ENCODE results near the gene EFL1. TPM values are rescaled to one million over a fixed set of nuclear protein-coding genes. Genes with fewer than 3 reads are reported as not detected.
"Not testable (repeated sequence)": the region's sequence is repeated elsewhere in the genome, so short reads cannot be mapped to it uniquely, and the experiment has no call there.

The EFL1 gene
- total RNA-seq, 2 donors from 2014 or later = 11.2 to 33.0 TPM

DNA sequence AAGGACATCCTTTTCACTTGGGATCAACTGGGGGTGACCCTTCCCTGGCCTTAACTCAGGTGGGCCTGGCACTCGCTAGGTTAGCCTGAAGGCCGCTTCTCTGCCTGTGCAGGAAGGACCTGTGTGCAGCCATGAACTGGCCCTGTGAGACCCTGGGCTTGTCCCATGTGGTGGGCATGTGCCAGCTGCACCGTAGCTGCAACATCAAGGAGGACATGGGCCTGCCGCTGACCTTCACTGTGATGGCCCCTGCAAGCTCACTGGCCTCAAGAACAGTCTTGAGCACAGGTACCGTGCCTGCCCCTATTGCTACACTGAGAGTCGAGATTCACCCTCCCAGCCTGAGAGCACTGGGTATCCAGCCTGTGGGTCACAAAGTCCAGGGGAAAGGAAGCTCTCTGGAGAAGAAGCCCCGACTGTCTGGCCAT, 43.1 kb upstream of the EFL1 start:
- H3K27ac ChIP-seq = no peak overlapping the region
- DNase-seq (no peak), ATAC-seq (no peak)
- 77 to 93% methylated on average over 3 to 6 of the region's 7 CpGs for WGBS, 2 donors
- no peak for TF ChIP-seq POLR2A (IDR thresholded peaks at IDR 0.05)
- TF ChIP-seq, protein P1, sequence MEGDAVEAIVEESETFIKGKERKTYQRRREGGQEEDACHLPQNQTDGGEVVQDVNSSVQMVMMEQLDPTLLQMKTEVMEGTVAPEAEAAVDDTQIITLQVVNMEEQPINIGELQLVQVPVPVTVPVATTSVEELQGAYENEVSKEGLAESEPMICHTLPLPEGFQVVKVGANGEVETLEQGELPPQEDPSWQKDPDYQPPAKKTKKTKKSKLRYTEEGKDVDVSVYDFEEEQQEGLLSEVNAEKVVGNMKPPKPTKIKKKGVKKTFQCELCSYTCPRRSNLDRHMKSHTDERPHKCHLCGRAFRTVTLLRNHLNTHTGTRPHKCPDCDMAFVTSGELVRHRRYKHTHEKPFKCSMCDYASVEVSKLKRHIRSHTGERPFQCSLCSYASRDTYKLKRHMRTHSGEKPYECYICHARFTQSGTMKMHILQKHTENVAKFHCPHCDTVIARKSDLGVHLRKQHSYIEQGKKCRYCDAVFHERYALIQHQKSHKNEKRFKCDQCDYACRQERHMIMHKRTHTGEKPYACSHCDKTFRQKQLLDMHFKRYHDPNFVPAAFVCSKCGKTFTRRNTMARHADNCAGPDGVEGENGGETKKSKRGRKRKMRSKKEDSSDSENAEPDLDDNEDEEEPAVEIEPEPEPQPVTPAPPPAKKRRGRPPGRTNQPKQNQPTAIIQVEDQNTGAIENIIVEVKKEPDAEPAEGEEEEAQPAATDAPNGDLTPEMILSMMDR (IDR thresholded peaks at IDR 0.05) = no peak
- H3K4me3 ChIP-seq = no peak overlapping the region
- no peaks in the 10 kb centered on the region for H3K9me3 ChIP-seq
- intact Hi-C loops (cut with DNase I) = no loop called here
- no peaks in the 10 kb centered on the region for H3K4me1 ChIP-seq
- H3K36me3 ChIP-seq (replicated peaks in 1 of 2; ENCODE audit: insufficient read depth in 1 of 2, low read depth in 2 of 2) = no peaks in the 10 kb centered on the region
- H3K27me3 ChIP-seq = no peaks in the 10 kb centered on the region

GRCh38 chr15:82304778-82305090, 42.2 kb upstream of the EFL1 start:
- TF ChIP-seq POLR2A (IDR thresholded peaks at IDR 0.05) = no peak
- TF ChIP-seq, protein P1 (IDR thresholded peaks at IDR 0.05) = no peak
- Histone ChIP-seq H3K36me3 (replicated peaks in 1 of 2; ENCODE audit: insufficient read depth in 1 of 2, low read depth in 2 of 2) (no peaks in the 10 kb centered on the region), H3K27ac (no peak overlapping the region), H3K27me3 (no peaks in the 10 kb centered on the region), H3K9me3 (no peaks in the 10 kb centered on the region), H3K4me3 (no peak overlapping the region), H3K4me1 (no peaks in the 10 kb centered on the region)
- intact Hi-C loops (cut with DNase I) = no loop called here
- ATAC-seq (no peak), DNase-seq (no peak)
- WGBS, 2 donors = 72 to 85% methylated on average over 3 to 4 of the region's 4 CpGs

DNA sequence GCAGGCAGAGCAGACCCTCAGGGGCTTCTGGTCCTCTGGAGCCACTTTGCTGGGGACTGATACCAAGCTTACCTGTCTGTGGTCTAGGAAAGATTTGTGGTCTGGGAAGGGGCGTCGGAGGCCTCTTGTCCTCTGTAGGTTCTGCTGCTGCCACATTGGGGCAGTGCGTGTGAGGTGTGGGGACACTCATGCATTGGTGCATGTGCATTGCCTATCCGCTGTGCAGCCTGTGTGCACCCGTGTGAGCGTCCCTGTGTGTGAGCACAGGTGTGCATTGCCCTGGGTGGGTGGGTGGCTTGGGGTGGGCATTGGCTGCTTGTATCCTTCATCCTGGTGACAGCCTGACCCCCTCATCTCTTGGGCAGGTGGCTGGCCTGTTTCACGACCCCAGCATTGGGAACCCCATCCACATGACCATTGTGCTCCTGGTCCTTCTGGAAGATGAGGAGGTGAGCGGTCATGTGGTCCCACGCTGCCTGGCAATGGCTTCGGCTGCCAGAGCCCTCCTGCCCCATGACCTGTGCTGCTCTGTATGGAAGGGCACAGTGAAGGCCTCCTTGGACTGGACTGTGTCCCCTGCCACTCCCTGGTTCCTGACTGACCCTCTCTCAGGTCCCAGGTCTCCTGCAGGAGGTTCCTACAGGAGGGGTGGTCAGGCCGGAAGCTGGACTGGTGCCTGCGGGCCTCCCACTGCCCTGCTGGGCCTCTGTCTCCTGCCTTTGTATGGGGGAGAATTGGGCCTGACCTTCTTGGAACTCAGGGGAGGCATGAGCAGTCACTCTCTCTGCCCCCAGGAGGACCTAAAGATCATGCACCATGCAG, 41.6 kb upstream of the EFL1 start:
- no peak overlapping the region for H3K4me3 ChIP-seq
- DNase-seq = no peak

DNA sequence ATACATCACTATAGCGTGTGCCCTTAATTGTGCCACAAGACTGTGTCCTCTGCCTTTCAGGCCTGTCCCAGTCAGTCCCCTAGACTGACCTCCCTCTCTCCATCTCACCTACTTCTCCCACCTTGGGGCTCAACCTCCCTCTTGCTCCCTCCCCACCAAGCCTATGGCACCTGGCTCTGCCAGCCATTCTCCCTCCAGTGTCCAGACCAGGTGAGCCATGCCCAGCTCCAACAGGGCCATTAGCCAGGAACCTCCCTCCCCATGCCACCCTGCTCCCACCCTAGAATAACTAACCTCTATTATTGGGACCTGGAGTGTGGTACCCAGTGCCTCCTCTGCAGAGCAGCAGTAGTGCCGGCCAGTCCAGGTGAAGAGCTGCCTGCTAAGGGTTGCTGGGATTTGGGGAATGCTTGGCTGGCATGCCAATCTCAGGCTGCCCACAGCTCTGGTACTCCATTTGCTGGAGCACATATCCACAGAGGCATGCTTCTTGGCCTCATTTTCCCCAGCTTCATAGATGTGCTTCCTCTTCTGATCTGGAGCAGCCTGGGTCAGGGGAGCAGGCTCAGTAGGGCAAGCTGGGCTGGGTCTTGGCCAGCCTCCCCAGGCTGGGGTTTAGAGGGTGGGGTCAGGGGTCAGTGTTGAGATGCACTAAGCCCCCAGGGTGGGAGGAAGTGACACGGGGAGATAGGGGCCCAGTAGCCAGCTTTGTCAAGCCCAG, 38.9 kb upstream of the EFL1 start:
- Histone ChIP-seq H3K4me1 (no peaks in the 10 kb centered on the region), H3K9me3 (no peaks in the 10 kb centered on the region), H3K27me3 (no peaks in the 10 kb centered on the region), H3K27ac (no peak overlapping the region), H3K36me3 (replicated peaks in 1 of 2; ENCODE audit: insufficient read depth in 1 of 2, low read depth in 2 of 2) (no peaks in the 10 kb centered on the region), H3K4me3 (no peak overlapping the region)
- DNase-seq (no peak), ATAC-seq (no peak)
- 49 to 77% methylated on average over 2 to 3 of the region's 3 CpGs for WGBS, 2 donors
- intact Hi-C loops (cut with DNase I) = no loop called here
- TF ChIP-seq, protein P1 (IDR thresholded peaks at IDR 0.05) = no peak
- no peak for TF ChIP-seq POLR2A (IDR thresholded peaks at IDR 0.05)

More for the DNA sequence above, 41.6 kb upstream of the EFL1 start:
- no peaks in the 10 kb centered on the region for H3K36me3 ChIP-seq (replicated peaks in 1 of 2; ENCODE audit: insufficient read depth in 1 of 2, low read depth in 2 of 2)
- ATAC-seq = no peak
- no peaks in the 10 kb centered on the region for H3K9me3 ChIP-seq
- H3K27ac ChIP-seq = no peak overlapping the region
- TF ChIP-seq POLR2A (IDR thresholded peaks at IDR 0.05) = no peak
- no peaks in the 10 kb centered on the region for H3K27me3 ChIP-seq
- 77 to 79% methylated on average over 12 of the region's 12 CpGs for WGBS, 2 donors
- intact Hi-C loops (cut with DNase I) = no loop called here
- no peaks in the 10 kb centered on the region for H3K4me1 ChIP-seq

- Histone ChIP-seq H3K36me3 (replicated peaks in 1 of 2; ENCODE audit: insufficient read depth in 1 of 2, low read depth in 2 of 2) (no peaks in the 10 kb centered on the region), H3K4me1 (no peaks in the 10 kb centered on the region), H3K27me3 (no peaks in the 10 kb centered on the region), H3K4me3 (no peak overlapping the region), H3K9me3 (no peaks in the 10 kb centered on the region), H3K27ac (no peak overlapping the region)
- ATAC-seq (no peak), DNase-seq (no peak)
- intact Hi-C loops (cut with DNase I) = no loop called here
- 89 to 90% methylated on average over 5 to 7 of the region's 7 CpGs for WGBS, 2 donors
- TF ChIP-seq, protein P1 (IDR thresholded peaks at IDR 0.05) = no peak
- no peak for TF ChIP-seq POLR2A (IDR thresholded peaks at IDR 0.05)
Observed at GRCh38 chr15:82300883-82301282, 38.3 kb upstream of the EFL1 start.

DNA sequence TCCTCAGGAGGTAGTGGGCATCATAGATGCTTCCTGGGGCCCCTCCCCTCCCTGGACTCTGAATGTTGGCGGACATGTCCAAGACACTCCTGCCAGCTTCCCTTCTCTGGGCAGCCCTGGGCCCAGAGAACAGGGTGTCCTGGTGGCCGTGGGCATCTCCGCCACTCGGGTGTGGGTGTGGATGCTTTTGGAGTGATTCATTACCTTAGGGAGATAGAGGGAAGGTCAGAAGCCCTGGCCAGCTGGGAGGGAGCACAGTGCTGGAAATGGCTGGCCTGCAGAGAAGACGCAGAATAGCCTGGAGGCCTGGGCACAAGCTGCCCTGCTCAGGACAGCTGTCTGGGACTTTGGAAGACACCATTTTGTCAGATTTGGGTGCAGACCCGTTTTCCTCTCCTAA, 37.8 kb upstream of the EFL1 start:
- H3K4me3 ChIP-seq; H3K27ac ChIP-seq; H3K36me3 ChIP-seq (replicated peaks in 1 of 2; ENCODE audit: insufficient read depth in 1 of 2, low read depth in 2 of 2); ATAC-seq; DNase-seq; H3K9me3 ChIP-seq; H3K27me3 ChIP-seq; H3K4me1 ChIP-seq; intact Hi-C loops (cut with DNase I): not testable (repeated sequence)
- 68% methylated on average over 5 of the region's 6 CpGs; no CpG with 5 or more reads in 1 of the 2 donors for WGBS, 2 donors

GRCh38 chr15:82299511-82299914, 37.0 kb upstream of the EFL1 start:
- H3K36me3 ChIP-seq (replicated peaks in 1 of 2; ENCODE audit: insufficient read depth in 1 of 2, low read depth in 2 of 2); H3K27ac ChIP-seq; H3K4me1 ChIP-seq; H3K9me3 ChIP-seq; ATAC-seq; H3K27me3 ChIP-seq; DNase-seq; intact Hi-C loops (cut with DNase I); H3K4me3 ChIP-seq: not testable (repeated sequence)
- WGBS, 2 donors = 67 to 78% methylated on average over 3 of the region's 6 CpGs

Measured in body of pancreas (tissue), 4 donors.